GM12892 (cell line): ENCODE measurements around the gene EVA1C.

Source experiments
- POLR2A ChIP-seq: IDR thresholded peaks from 2 replicates; pipeline ENCODE4 v1.6.1; 2011; ENCODE audit warnings: low read depth, low read length, control low read depth
- POLR2AphosphoS5 ChIP-seq: IDR thresholded peaks from 2 replicates; pipeline ENCODE4 v1.6.1; 2011; ENCODE audit warnings: low read depth, low read length, control low read depth
- TAF1 ChIP-seq: IDR thresholded peaks from 2 replicates; pipeline ENCODE4 v1.6.1; 2011; ENCODE audit warnings: low read depth, mild to moderate bottlenecking, control low read depth, low read length, borderline replicate concordance

DNA sequence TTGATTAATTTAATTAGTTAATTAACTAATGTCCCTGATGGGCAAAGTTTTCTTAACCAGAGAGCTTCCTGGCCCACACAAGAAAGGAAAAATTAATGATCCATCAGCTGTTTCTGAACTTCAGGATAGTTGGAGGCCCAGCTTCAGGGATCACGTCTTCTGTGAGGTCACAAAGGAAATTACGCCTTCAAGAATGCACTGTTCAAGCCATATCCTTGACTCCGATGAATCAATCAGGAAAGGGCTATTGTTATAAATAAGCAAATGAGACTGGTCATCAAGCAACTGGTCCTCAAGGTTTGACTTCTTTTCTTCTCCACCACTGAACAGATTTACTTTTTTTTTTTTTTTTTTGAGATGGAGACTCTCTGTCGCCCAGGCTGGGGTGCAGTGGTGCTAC, 132.2 kb downstream of the EVA1C start:
- TF ChIP-seq POLR2A: no peak
- no peak for TF ChIP-seq POLR2AphosphoS5
- TF ChIP-seq TAF1: no peak
